PC-3 (cell line): ENCODE measurements around the gene UBR2. TPM values are rescaled to one million over a fixed set of nuclear protein-coding genes. Genes with fewer than 3 reads are reported as not detected.

Experiments
- ATAC-seq: fragments of 200-7000 bp; cut with Tn5 transposase; 2 replicates; pipeline ENCODE4 v1.9.1; 2020; ENCODE audit warnings: mild to moderate bottlenecking, moderate library complexity
- Bru-seq: library from RNA; stranded (reverse); fragments of 400-500 nt; gene quantifications from one replicate; lab custom pipeline; 2021; lab: Mats Ljungman, UMichigan
- BruChase-seq, 2 experiments: library from RNA; stranded (reverse); fragments of 400-500 nt; gene quantifications; one replicate each; lab custom pipeline; 2021; lab: Mats Ljungman, UMichigan
- BruUV-seq: library from RNA; stranded (reverse); fragments of 400-500 nt; replicated peaks from 2 replicates; lab custom pipeline; 2021; lab: Mats Ljungman, UMichigan
- CTCF ChIA-PET: fragments of 300-600 bp; sonication (Branson Sonifier 250); formaldehyde crosslinking; loops from one replicate; lab custom pipeline; 2022; ENCODE audit warnings: antibody characterized with exemption; lab: Charles Lee
- POLR2A ChIA-PET: fragments of 300-600 bp; sonication (Branson Sonifier 250); formaldehyde crosslinking; loops from one replicate; lab custom pipeline; 2022; ENCODE audit warnings: antibody characterized with exemption; ENCODE audit not compliant: unreplicated experiment; lab: Charles Lee
- DNase-seq: peaks from one replicate; pipeline ENCODE4 v3.0.0-alpha.2; 2015
- H2AFZ ChIP-seq: fragments of 300-600 bp; sonication (generic); 2 replicates; pipeline ENCODE4 v1.6.0; 2016; ENCODE audit warnings: antibody characterized with exemption, low read length
- H3F3A ChIP-seq: fragments of 300-600 bp; sonication (generic); one replicate; pipeline ENCODE4 v1.6.0; 2017; ENCODE audit warnings: antibody characterized with exemption, low read length, control low read depth, mild to moderate bottlenecking; ENCODE audit not compliant: unreplicated experiment
- H3K27ac ChIP-seq: fragments of 300-600 bp; sonication (generic); 2 replicates; pipeline ENCODE4 v1.5.1; 2016; ENCODE audit warnings: mild to moderate bottlenecking, low read length
- H3K27me3 ChIP-seq: fragments of 300-600 bp; sonication (generic); 2 replicates; pipeline ENCODE4 v1.6.1; 2016; ENCODE audit warnings: low read length, mixed read lengths
- H3K36me3 ChIP-seq: fragments of 300-600 bp; sonication (generic); 2 replicates; pipeline ENCODE4 v1.6.1; 2016; ENCODE audit warnings: low read depth, mixed run types, low read length, mixed read lengths
- H3K4me1 ChIP-seq: fragments of 300-600 bp; sonication (generic); 2 replicates; pipeline ENCODE4 v1.5.1; 2016; ENCODE audit warnings: low read length; ENCODE audit not compliant: insufficient read depth
- H3K4me2 ChIP-seq: fragments of 300-600 bp; sonication (generic); 2 replicates; pipeline ENCODE4 v1.6.0; 2016; ENCODE audit warnings: low read length
- H3K4me3 ChIP-seq: fragments of 300-600 bp; sonication (generic); 2 replicates; pipeline ENCODE4 v1.5.1; 2016; ENCODE audit warnings: mild to moderate bottlenecking, low read length, mixed read lengths
- H3K79me2 ChIP-seq: fragments of 300-600 bp; sonication (generic); 2 replicates; pipeline ENCODE4 v1.6.1; 2017; ENCODE audit warnings: low read length, mixed read lengths
- H3K9ac ChIP-seq: fragments of 300-600 bp; sonication (generic); 2 replicates; pipeline ENCODE4 v1.6.0; 2016; ENCODE audit warnings: mild to moderate bottlenecking, low read length
- H3K9me2 ChIP-seq: fragments of 300-600 bp; sonication (generic); replicated peaks from 2 replicates; pipeline ENCODE4 v1.6.1; 2016; ENCODE audit warnings: mixed run types, low read length, mixed read lengths
- H3K9me3 ChIP-seq: fragments of 300-600 bp; sonication (generic); 2 replicates; pipeline ENCODE4 v1.6.1; 2016; ENCODE audit warnings: low read length, mixed read lengths
- H4K20me1 ChIP-seq: fragments of 300-600 bp; sonication (generic); 2 replicates; pipeline ENCODE4 v1.6.1; 2016; ENCODE audit warnings: low read length, mixed read lengths
- EZH2 ChIP-seq: fragments of 300-600 bp; sonication (generic); IDR thresholded peaks from one replicate; pipeline ENCODE4 v1.6.1; 2017; ENCODE audit warnings: antibody characterized with exemption, mild to moderate bottlenecking, low read length; ENCODE audit not compliant: unreplicated experiment
- EZH2phosphoT487 ChIP-seq: fragments of 300-600 bp; sonication (generic); IDR thresholded peaks from 2 replicates; pipeline ENCODE4 v1.6.1; 2018; ENCODE audit warnings: mild to moderate bottlenecking, antibody characterized with exemption, low read length, borderline replicate concordance
- intact Hi-C: fragments of 100-400 bp; cut with micrococcal nuclease; formaldehyde crosslinking; loops from 2 replicates; pipeline ENCODE4 v1.9.0; 2023
- long read RNA-seq: library from polyadenylated mRNA; unstranded; transcript quantifications from one replicate; pipeline ENCODE4 v2.0.0, GENCODE V29; 2021; ENCODE audit not compliant: unreplicated experiment
- total RNA-seq: library from RNA; depleted of rRNA; stranded (reverse); fragments of >200 nt; gene quantifications from 2 replicates; pipeline ENCODE4 v1.2.3, GENCODE V29; 2014; rRNA removed
- TF ChIP-seq, protein P1 (sequence below): fragments of 300-600 bp; sonication (generic); conservative IDR thresholded peaks from 2 replicates; pipeline ENCODE4 v1.5.1; 2017; ENCODE audit warnings: antibody characterized with exemption, low read depth, mild to moderate bottlenecking, low read length

The UBR2 gene
- 15.7 and 19.6 TPM in 2 replicates for total RNA-seq
- percentile 83 among the genes with signal in this experiment for Bru-seq, nascent RNA
- percentile 77 among the genes with signal in this experiment for BruChase-seq, experiment 1, labeled RNA remaining after a 6-hour chase
- percentile 83 among the genes with signal in this experiment for BruChase-seq, experiment 2, labeled RNA remaining after a 2-hour chase
- long read RNA-seq, full-length matches to known transcripts: 8 of 42 reads
- long read RNA-seq, partial matches to known transcripts: 20 of 42 reads
- long read RNA-seq, other reads (novel, unspliced or antisense): 14 of 42 reads

DNA sequence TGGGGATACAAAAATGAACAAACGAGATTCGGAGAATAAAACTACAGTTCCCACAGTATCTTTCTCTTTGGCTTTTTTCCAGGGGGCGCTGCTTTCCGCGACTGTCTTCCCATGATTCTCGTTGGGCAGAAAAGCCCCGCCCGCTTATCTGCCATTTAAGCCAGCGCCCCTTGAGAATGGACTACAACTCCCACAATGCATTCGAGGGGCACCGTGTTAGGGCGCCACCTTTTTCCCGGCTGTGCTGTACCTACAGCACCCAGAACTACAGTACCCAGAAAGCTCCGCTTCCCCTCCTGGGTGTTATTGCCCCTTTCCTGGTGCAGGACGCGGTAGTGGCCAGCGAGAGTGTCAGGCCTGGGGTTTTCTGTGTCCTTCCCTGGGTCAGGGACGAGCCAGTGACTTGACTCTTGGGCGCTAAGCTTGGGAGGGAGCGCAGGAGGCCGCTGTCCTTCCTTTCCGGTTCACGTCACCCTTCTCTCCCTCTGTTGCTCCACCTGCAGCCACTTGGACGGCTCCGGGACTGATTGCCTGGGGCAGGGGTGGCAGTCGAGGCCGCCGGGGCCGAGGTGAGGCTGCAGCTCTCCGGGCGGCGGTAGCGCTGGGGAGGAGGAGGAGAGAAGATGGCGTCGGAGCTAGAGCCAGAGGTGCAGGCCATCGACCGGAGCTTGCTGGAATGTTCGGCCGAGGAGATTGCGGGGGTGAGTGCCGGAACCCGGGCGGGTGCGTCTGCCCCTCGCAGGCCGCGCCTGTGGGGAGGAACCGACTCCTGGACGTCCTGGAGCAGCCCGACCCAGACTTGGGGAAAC lies at the start of gene UBR2:
UBR2 (plus strand) TSS at position 333 of the 809 bp plus-strand sequence; CDS start at position 624, 291 bp downstream.
- H3K27ac ChIP-seq: peak within 1 kb of the TSS; percentile 71
- intact Hi-C loops: no loop called here
- peaks cover 6% of the 10 kb centered on the region for H4K20me1 ChIP-seq
- no peaks in the 10 kb centered on the region for H3K36me3 ChIP-seq
- H3K79me2 ChIP-seq: peaks cover 49% of the 10 kb centered on the region
- no TSS peak for BruUV-seq
- H3K9me2 ChIP-seq: no peaks in the 10 kb centered on the region
- peak; percentile 99 for DNase-seq
- H3K4me3 ChIP-seq: peak within 1 kb of the TSS; percentile 80
- peak within 1 kb of the TSS; percentile 92 for H3K4me2 ChIP-seq
- H3K9ac ChIP-seq: peak within 1 kb of the TSS; percentile 87
- H3F3A ChIP-seq: no peaks in the 10 kb centered on the region
- ChIA-PET CTCF (interaction anchor here (1.7 kb wide), 1 partner anchor 16 kb away, joined by 9 read pairs; no protein-coding TSS in a partner anchor), POLR2A (interaction anchor here (0.5 to 0.7 kb wide), 4 partner anchors 34 to 272 kb away, joined by 3 to 5 read pairs (median 4); partner anchors contain the start of gene TRERF1)
- H2AFZ ChIP-seq: peak within 1 kb of the TSS; percentile 92
- peaks cover 9% of the 10 kb centered on the region for H3K4me1 ChIP-seq
- ATAC-seq: peak; percentile 96
- H3K27me3 ChIP-seq: no peaks in the 10 kb centered on the region
- H3K9me3 ChIP-seq: no peaks in the 10 kb centered on the region
- TF ChIP-seq EZH2 (no peak), EZH2phosphoT487 (no peak)
- TF ChIP-seq, protein P1, sequence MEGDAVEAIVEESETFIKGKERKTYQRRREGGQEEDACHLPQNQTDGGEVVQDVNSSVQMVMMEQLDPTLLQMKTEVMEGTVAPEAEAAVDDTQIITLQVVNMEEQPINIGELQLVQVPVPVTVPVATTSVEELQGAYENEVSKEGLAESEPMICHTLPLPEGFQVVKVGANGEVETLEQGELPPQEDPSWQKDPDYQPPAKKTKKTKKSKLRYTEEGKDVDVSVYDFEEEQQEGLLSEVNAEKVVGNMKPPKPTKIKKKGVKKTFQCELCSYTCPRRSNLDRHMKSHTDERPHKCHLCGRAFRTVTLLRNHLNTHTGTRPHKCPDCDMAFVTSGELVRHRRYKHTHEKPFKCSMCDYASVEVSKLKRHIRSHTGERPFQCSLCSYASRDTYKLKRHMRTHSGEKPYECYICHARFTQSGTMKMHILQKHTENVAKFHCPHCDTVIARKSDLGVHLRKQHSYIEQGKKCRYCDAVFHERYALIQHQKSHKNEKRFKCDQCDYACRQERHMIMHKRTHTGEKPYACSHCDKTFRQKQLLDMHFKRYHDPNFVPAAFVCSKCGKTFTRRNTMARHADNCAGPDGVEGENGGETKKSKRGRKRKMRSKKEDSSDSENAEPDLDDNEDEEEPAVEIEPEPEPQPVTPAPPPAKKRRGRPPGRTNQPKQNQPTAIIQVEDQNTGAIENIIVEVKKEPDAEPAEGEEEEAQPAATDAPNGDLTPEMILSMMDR: no peak; the same call in 1 of the 2 replicates

GRCh38 chr6:42514745-42515144 lies 49.1 kb upstream of the UBR2 start:
- ChIA-PET CTCF (no interaction called here), POLR2A (no interaction called here)
- no peak for DNase-seq
- H3K4me1 ChIP-seq: peaks cover 4% of the 10 kb centered on the region; the same call in 1 of the 2 replicates
- no peak overlapping the region for H2AFZ ChIP-seq
- H3K36me3 ChIP-seq: no peaks in the 10 kb centered on the region
- no peak overlapping the region for H3K9ac ChIP-seq
- H3K27ac ChIP-seq: no peak overlapping the region
- H3K79me2 ChIP-seq: no peaks in the 10 kb centered on the region
- no peaks in the 10 kb centered on the region for H3K9me3 ChIP-seq
- H3K4me3 ChIP-seq: no peak overlapping the region
- no TSS peak for BruUV-seq
- ATAC-seq: no peak
- H3F3A ChIP-seq: peaks cover 2% of the 10 kb centered on the region
- no peaks in the 10 kb centered on the region for H3K27me3 ChIP-seq
- H4K20me1 ChIP-seq: no peaks in the 10 kb centered on the region
- H3K9me2 ChIP-seq: no peaks in the 10 kb centered on the region
- no peak for TF ChIP-seq EZH2
- TF ChIP-seq, protein P1: no peak
- TF ChIP-seq EZH2phosphoT487: no peak
- no peak overlapping the region for H3K4me2 ChIP-seq
- intact Hi-C loops: no loop called here
